Skeletal muscle satellite cell (primary cell): Measurements from ENCODE around the gene RASGEF1C.

ENCODE experiments used
- H3K27me3 ChIP-seq: 2 replicates; pipeline ENCODE4 v1.7.0; 2013; ENCODE audit warnings: low read length; ENCODE audit not compliant: control insufficient read depth, insufficient read depth
- H3K36me3 ChIP-seq: 2 replicates; pipeline ENCODE4 v1.7.0; 2013; ENCODE audit warnings: mild to moderate bottlenecking, control low read depth, low read length; ENCODE audit not compliant: insufficient read depth
- H3K4me1 ChIP-seq: 2 replicates; pipeline ENCODE4 v1.7.0; 2013; ENCODE audit warnings: low read length; ENCODE audit not compliant: control insufficient read depth, insufficient read depth
- H3K4me2 ChIP-seq: 2 replicates; pipeline ENCODE4 v1.7.0; 2013; ENCODE audit warnings: mild to moderate bottlenecking, low read length
- H3K4me3 ChIP-seq: 2 replicates; pipeline ENCODE4 v1.7.0; 2013; ENCODE audit warnings: low read length
- H3K9ac ChIP-seq: 2 replicates; pipeline ENCODE4 v1.7.0; 2013; ENCODE audit warnings: mild to moderate bottlenecking, low read depth, low read length, moderate library complexity
- H3K9me3 ChIP-seq: replicated peaks from 2 replicates; pipeline ENCODE4 v1.7.0; 2013; ENCODE audit warnings: mild to moderate bottlenecking, control low read depth, low read length

RASGEF1C gene

GRCh38 chr5:180072556-180072955, 136.5 kb downstream of the RASGEF1C start:
- Histone ChIP-seq H3K4me3 (no peak overlapping the region), H3K9me3 (peaks cover 3% of the 10 kb centered on the region), H3K36me3 (no peaks in the 10 kb centered on the region), H3K4me2 (no peak overlapping the region), H3K4me1 (peaks cover 15% of the 10 kb centered on the region), H3K27me3 (peaks cover 12% of the 10 kb centered on the region), H3K9ac (no peak overlapping the region)

GRCh38 chr5:180072256-180072548, 136.8 kb downstream of the RASGEF1C start:
- Histone ChIP-seq H3K4me3 (peak overlapping the region; percentile 98), H3K36me3 (no peaks in the 10 kb centered on the region), H3K4me2 (peak overlapping the region; percentile 86), H3K9me3 (peaks cover 3% of the 10 kb centered on the region), H3K4me1 (peaks cover 15% of the 10 kb centered on the region), H3K27me3 (peaks cover 12% of the 10 kb centered on the region), H3K9ac (no peak overlapping the region)

GRCh38 chr5:180071531-180072255, 137.3 kb downstream of the RASGEF1C start, which contains the start of gene RNF130:
Gene RNF130 (minus strand): TSS chr5:180071759. CDS start chr5:180071702, 57 bp downstream.
- Histone ChIP-seq H3K36me3 (no peaks in the 10 kb centered on the region), H3K9me3 (peaks cover 3% of the 10 kb centered on the region), H3K4me2 (peak within 1 kb of the TSS; percentile 86), H3K27me3 (peaks cover 12% of the 10 kb centered on the region), H3K9ac (peak within 1 kb of the TSS; percentile 97), H3K4me1 (peaks cover 15% of the 10 kb centered on the region), H3K4me3 (peak within 1 kb of the TSS; percentile 98)

- H3K9ac ChIP-seq = peak overlapping the region; percentile 97
Observed at GRCh38 chr5:180070756-180071530, 138.1 kb downstream of the RASGEF1C start.

GRCh38 chr5:180069589-180070247, 139.3 kb downstream of the RASGEF1C start:
- Histone ChIP-seq H3K4me3 (peak overlapping the region; percentile 98), H3K9ac (peak overlapping the region; percentile 97), H3K27me3 (peaks cover 4% of the 10 kb centered on the region), H3K4me1 (peaks cover 15% of the 10 kb centered on the region), H3K36me3 (no peaks in the 10 kb centered on the region), H3K4me2 (peak overlapping the region; percentile 86), H3K9me3 (peaks cover 3% of the 10 kb centered on the region)

More at GRCh38 chr5:180070756-180071530, 138.1 kb downstream of the RASGEF1C start:
- H3K4me3 ChIP-seq = peak overlapping the region; percentile 98
- peaks cover 3% of the 10 kb centered on the region for H3K9me3 ChIP-seq
- peaks cover 15% of the 10 kb centered on the region for H3K4me1 ChIP-seq
- no peaks in the 10 kb centered on the region for H3K36me3 ChIP-seq
- peaks cover 12% of the 10 kb centered on the region for H3K27me3 ChIP-seq
- peak overlapping the region; percentile 86 for H3K4me2 ChIP-seq

- no peaks in the 10 kb centered on the region for H3K36me3 ChIP-seq
- H3K4me2 ChIP-seq = no peak overlapping the region
- peaks cover 3% of the 10 kb centered on the region for H3K9me3 ChIP-seq
- peaks cover 2% of the 10 kb centered on the region for H3K27me3 ChIP-seq
- H3K9ac ChIP-seq = no peak overlapping the region
- H3K4me3 ChIP-seq = no peak overlapping the region
- peaks cover 15% of the 10 kb centered on the region for H3K4me1 ChIP-seq
Observed at GRCh38 chr5:180068519-180069090, 140.4 kb downstream of the RASGEF1C start.

GRCh38 chr5:180067986-180068385, 141.0 kb downstream of the RASGEF1C start:
- peaks cover 15% of the 10 kb centered on the region for H3K4me1 ChIP-seq
- no peaks in the 10 kb centered on the region for H3K27me3 ChIP-seq
- no peak overlapping the region for H3K9ac ChIP-seq
- no peaks in the 10 kb centered on the region for H3K36me3 ChIP-seq
- no peak overlapping the region for H3K4me3 ChIP-seq
- H3K4me2 ChIP-seq = no peak overlapping the region
- peaks cover 3% of the 10 kb centered on the region for H3K9me3 ChIP-seq

GRCh38 chr5:180060192-180060591, 148.8 kb downstream of the RASGEF1C start:
- H3K4me3 ChIP-seq = no peak overlapping the region
- H3K4me1 ChIP-seq = peaks cover 9% of the 10 kb centered on the region
- no peaks in the 10 kb centered on the region for H3K9me3 ChIP-seq
- no peak overlapping the region for H3K9ac ChIP-seq
- H3K4me2 ChIP-seq = no peak overlapping the region
- H3K36me3 ChIP-seq = no peaks in the 10 kb centered on the region
- H3K27me3 ChIP-seq = no peaks in the 10 kb centered on the region

- no peaks in the 10 kb centered on the region for H3K27me3 ChIP-seq
- H3K36me3 ChIP-seq = no peaks in the 10 kb centered on the region
- peaks cover 9% of the 10 kb centered on the region for H3K4me1 ChIP-seq
Observed at GRCh38 chr5:180059326-180059725, 149.7 kb downstream of the RASGEF1C start.

GRCh38 chr5:180056153-180056552, 152.9 kb downstream of the RASGEF1C start:
- Histone ChIP-seq H3K36me3 (no peaks in the 10 kb centered on the region), H3K9ac (no peak overlapping the region), H3K4me1 (peaks cover 9% of the 10 kb centered on the region), H3K4me3 (no peak overlapping the region), H3K4me2 (no peak overlapping the region), H3K9me3 (no peaks in the 10 kb centered on the region), H3K27me3 (no peaks in the 10 kb centered on the region)

More at GRCh38 chr5:180059326-180059725, 149.7 kb downstream of the RASGEF1C start:
- H3K4me3 ChIP-seq = no peak overlapping the region
- H3K4me2 ChIP-seq = no peak overlapping the region
- no peaks in the 10 kb centered on the region for H3K9me3 ChIP-seq
- no peak overlapping the region for H3K9ac ChIP-seq

GRCh38 chr5:180054226-180054625, 154.8 kb downstream of the RASGEF1C start:
- Histone ChIP-seq H3K36me3 (no peaks in the 10 kb centered on the region), H3K9me3 (no peaks in the 10 kb centered on the region), H3K4me3 (no peak overlapping the region), H3K4me2 (no peak overlapping the region), H3K9ac (no peak overlapping the region), H3K4me1 (peaks cover 9% of the 10 kb centered on the region), H3K27me3 (no peaks in the 10 kb centered on the region)
